ENCODE results near the gene CFDP1.

CFDP1 gene

GRCh38 chr16:75343941-75344340 is 89.4 kb downstream of the CFDP1 start:
- Histone ChIP-seq H3K27me3 (replicated peaks; ENCODE audit: control insufficient read depth, insufficient read depth, low read length, poor library complexity, severe bottlenecking) (no peaks in the 10 kb centered on the region), H3K27ac (ENCODE audit: insufficient read depth, low read length, poor library complexity, severe bottlenecking) (no peak overlapping the region), H3K4me3 (ENCODE audit: insufficient read depth, low read depth, low read length, poor library complexity, severe bottlenecking) (no peak overlapping the region), H3K9me3 (ENCODE audit: control insufficient read depth, low read length) (no peaks in the 10 kb centered on the region), H3K4me1 (ENCODE audit: control insufficient read depth, insufficient read depth, low read length, poor library complexity, severe bottlenecking) (no peaks in the 10 kb centered on the region), H3K36me3 (ENCODE audit: control insufficient read depth, insufficient read depth, low read length) (no peaks in the 10 kb centered on the region)
- DNase-seq = no peak

GRCh38 chr16:75343286-75343685 is 90.0 kb downstream of the CFDP1 start:
- Histone ChIP-seq H3K4me3 (ENCODE audit: insufficient read depth, low read depth, low read length, poor library complexity, severe bottlenecking) (no peak overlapping the region), H3K36me3 (ENCODE audit: control insufficient read depth, insufficient read depth, low read length) (no peaks in the 10 kb centered on the region), H3K27ac (ENCODE audit: insufficient read depth, low read length, poor library complexity, severe bottlenecking) (no peak overlapping the region), H3K4me1 (ENCODE audit: control insufficient read depth, insufficient read depth, low read length, poor library complexity, severe bottlenecking) (no peaks in the 10 kb centered on the region), H3K9me3 (ENCODE audit: control insufficient read depth, low read length) (no peaks in the 10 kb centered on the region), H3K27me3 (replicated peaks; ENCODE audit: control insufficient read depth, insufficient read depth, low read length, poor library complexity, severe bottlenecking) (no peaks in the 10 kb centered on the region)
- DNase-seq = no peak

GRCh38 chr16:75342308-75342811 is 90.9 kb downstream of the CFDP1 start:
- Histone ChIP-seq H3K9me3 (ENCODE audit: control insufficient read depth, low read length) (no peaks in the 10 kb centered on the region), H3K4me1 (ENCODE audit: control insufficient read depth, insufficient read depth, low read length, poor library complexity, severe bottlenecking) (no peaks in the 10 kb centered on the region), H3K36me3 (ENCODE audit: control insufficient read depth, insufficient read depth, low read length) (no peaks in the 10 kb centered on the region), H3K27ac (ENCODE audit: insufficient read depth, low read length, poor library complexity, severe bottlenecking) (no peak overlapping the region), H3K27me3 (replicated peaks; ENCODE audit: control insufficient read depth, insufficient read depth, low read length, poor library complexity, severe bottlenecking) (no peaks in the 10 kb centered on the region), H3K4me3 (ENCODE audit: insufficient read depth, low read depth, low read length, poor library complexity, severe bottlenecking) (no peak overlapping the region)
- DNase-seq = no peak

DNA sequence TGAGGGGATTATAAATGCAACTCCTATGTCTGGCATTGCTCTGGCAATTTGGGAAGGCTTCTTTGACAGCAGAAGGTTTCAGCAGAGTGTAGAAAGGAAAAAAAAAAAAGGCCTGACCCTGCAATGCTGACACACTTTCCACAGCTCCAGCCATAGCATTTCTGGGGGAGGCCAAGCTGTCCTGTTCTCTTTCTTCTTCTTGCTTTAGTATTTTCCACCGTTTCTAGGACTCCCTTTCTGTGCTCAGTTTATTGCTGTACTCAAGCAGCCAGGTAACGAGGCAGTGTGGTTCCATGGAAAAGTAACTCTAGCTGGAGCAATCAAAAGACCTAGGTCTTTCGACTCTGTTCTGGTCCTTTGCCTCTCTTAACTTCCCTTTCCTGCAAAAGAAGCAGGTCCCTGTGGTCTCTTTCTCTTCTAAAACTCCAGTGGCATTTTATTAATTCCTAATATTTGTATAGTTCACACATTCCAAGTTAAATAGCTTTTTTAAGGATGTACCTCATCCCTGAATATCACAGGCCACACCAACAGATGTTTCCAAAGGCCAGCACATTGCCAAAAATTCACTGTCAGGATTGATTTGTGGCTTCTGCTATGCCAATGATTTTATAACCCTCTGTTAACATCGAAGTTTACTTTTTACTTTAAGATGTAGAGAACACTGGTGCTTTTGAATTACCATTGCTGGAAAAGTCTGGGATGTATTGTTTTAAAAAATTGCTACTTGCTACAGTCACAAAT is 91.6 kb downstream of the CFDP1 start:
- no peaks in the 10 kb centered on the region for H3K27me3 ChIP-seq (replicated peaks; ENCODE audit: control insufficient read depth, insufficient read depth, low read length, poor library complexity, severe bottlenecking)
- H3K9me3 ChIP-seq (ENCODE audit: control insufficient read depth, low read length) = no peaks in the 10 kb centered on the region
- no peaks in the 10 kb centered on the region for H3K36me3 ChIP-seq (ENCODE audit: control insufficient read depth, insufficient read depth, low read length)
- H3K27ac ChIP-seq (ENCODE audit: insufficient read depth, low read length, poor library complexity, severe bottlenecking) = no peak overlapping the region
- no peak for DNase-seq
- H3K4me1 ChIP-seq (ENCODE audit: control insufficient read depth, insufficient read depth, low read length, poor library complexity, severe bottlenecking) = no peaks in the 10 kb centered on the region
- H3K4me3 ChIP-seq (ENCODE audit: insufficient read depth, low read depth, low read length, poor library complexity, severe bottlenecking) = no peak overlapping the region

DNA sequence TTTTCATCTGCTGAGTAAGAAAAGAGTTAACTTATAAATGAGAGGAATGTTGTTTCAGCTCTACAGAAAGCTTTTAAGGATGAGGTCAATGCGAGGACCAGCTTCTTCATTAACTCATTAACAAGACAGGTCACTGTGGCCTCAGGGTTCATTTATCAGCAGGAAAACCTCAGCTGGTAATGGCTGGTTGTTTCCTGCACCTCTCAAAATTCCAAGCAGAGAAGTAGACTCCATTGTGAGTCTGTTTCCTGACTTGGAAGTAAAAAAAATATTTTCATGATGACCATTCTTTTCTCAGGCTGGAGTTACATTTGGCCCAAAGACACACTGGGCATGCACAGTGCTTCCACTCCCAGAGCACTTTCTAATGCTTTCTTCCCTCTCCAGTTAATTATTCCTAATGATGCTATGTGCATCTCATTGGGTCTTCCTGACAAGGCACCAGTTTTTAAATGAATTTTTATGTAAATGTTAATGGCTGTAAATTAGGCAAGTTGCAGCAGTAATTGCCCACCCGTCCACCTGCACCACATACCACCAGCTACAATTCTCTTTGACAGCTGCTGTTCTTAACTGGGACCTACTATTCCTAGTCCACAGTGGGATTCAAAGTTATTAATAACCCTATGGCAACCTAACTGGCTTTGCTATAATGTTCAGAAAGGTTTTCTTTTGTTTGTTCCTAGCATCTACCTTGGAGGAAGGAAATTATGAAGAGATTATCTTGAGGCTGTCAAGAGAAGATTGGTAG is 92.4 kb downstream of the CFDP1 start:
- Histone ChIP-seq H3K27ac (ENCODE audit: insufficient read depth, low read length, poor library complexity, severe bottlenecking) (no peak overlapping the region), H3K27me3 (replicated peaks; ENCODE audit: control insufficient read depth, insufficient read depth, low read length, poor library complexity, severe bottlenecking) (no peaks in the 10 kb centered on the region), H3K9me3 (ENCODE audit: control insufficient read depth, low read length) (no peaks in the 10 kb centered on the region), H3K4me1 (ENCODE audit: control insufficient read depth, insufficient read depth, low read length, poor library complexity, severe bottlenecking) (no peaks in the 10 kb centered on the region), H3K36me3 (ENCODE audit: control insufficient read depth, insufficient read depth, low read length) (no peaks in the 10 kb centered on the region), H3K4me3 (ENCODE audit: insufficient read depth, low read depth, low read length, poor library complexity, severe bottlenecking) (no peak overlapping the region)
- DNase-seq = no peak

GRCh38 chr16:75337430-75337829 is 95.9 kb downstream of the CFDP1 start:
- no peak overlapping the region for H3K4me3 ChIP-seq (ENCODE audit: insufficient read depth, low read depth, low read length, poor library complexity, severe bottlenecking)
- H3K27ac ChIP-seq (ENCODE audit: insufficient read depth, low read length, poor library complexity, severe bottlenecking) = no peak overlapping the region
- no peaks in the 10 kb centered on the region for H3K27me3 ChIP-seq (replicated peaks; ENCODE audit: control insufficient read depth, insufficient read depth, low read length, poor library complexity, severe bottlenecking)
- no peaks in the 10 kb centered on the region for H3K9me3 ChIP-seq (ENCODE audit: control insufficient read depth, low read length)
- H3K4me1 ChIP-seq (ENCODE audit: control insufficient read depth, insufficient read depth, low read length, poor library complexity, severe bottlenecking) = peaks cover 9% of the 10 kb centered on the region
- no peak for DNase-seq
- H3K36me3 ChIP-seq (ENCODE audit: control insufficient read depth, insufficient read depth, low read length) = no peaks in the 10 kb centered on the region

- no peak for DNase-seq
- no peak overlapping the region for H3K4me3 ChIP-seq (ENCODE audit: insufficient read depth, low read depth, low read length, poor library complexity, severe bottlenecking)
- H3K9me3 ChIP-seq (ENCODE audit: control insufficient read depth, low read length) = no peaks in the 10 kb centered on the region
- H3K4me1 ChIP-seq (ENCODE audit: control insufficient read depth, insufficient read depth, low read length, poor library complexity, severe bottlenecking) = peaks cover 9% of the 10 kb centered on the region
- no peaks in the 10 kb centered on the region for H3K27me3 ChIP-seq (replicated peaks; ENCODE audit: control insufficient read depth, insufficient read depth, low read length, poor library complexity, severe bottlenecking)
- H3K27ac ChIP-seq (ENCODE audit: insufficient read depth, low read length, poor library complexity, severe bottlenecking) = no peak overlapping the region
- no peaks in the 10 kb centered on the region for H3K36me3 ChIP-seq (ENCODE audit: control insufficient read depth, insufficient read depth, low read length)
Measured at GRCh38 chr16:75336521-75336920, 96.8 kb downstream of the CFDP1 start.

- no peaks in the 10 kb centered on the region for H3K9me3 ChIP-seq (ENCODE audit: control insufficient read depth, low read length)
- no peak overlapping the region for H3K4me3 ChIP-seq (ENCODE audit: insufficient read depth, low read depth, low read length, poor library complexity, severe bottlenecking)
- no peaks in the 10 kb centered on the region for H3K27me3 ChIP-seq (replicated peaks; ENCODE audit: control insufficient read depth, insufficient read depth, low read length, poor library complexity, severe bottlenecking)
- H3K36me3 ChIP-seq (ENCODE audit: control insufficient read depth, insufficient read depth, low read length) = no peaks in the 10 kb centered on the region
- no peak overlapping the region for H3K27ac ChIP-seq (ENCODE audit: insufficient read depth, low read length, poor library complexity, severe bottlenecking)
- DNase-seq = no peak
- peaks cover 9% of the 10 kb centered on the region for H3K4me1 ChIP-seq (ENCODE audit: control insufficient read depth, insufficient read depth, low read length, poor library complexity, severe bottlenecking)
Measured at GRCh38 chr16:75333721-75334163, 99.6 kb downstream of the CFDP1 start.

GRCh38 chr16:75329943-75330342 is 103.4 kb downstream of the CFDP1 start:
- H3K27ac ChIP-seq (ENCODE audit: insufficient read depth, low read length, poor library complexity, severe bottlenecking) = no peak overlapping the region
- H3K4me1 ChIP-seq (ENCODE audit: control insufficient read depth, insufficient read depth, low read length, poor library complexity, severe bottlenecking) = peaks cover 9% of the 10 kb centered on the region
- no peaks in the 10 kb centered on the region for H3K36me3 ChIP-seq (ENCODE audit: control insufficient read depth, insufficient read depth, low read length)
- no peak for DNase-seq
- H3K27me3 ChIP-seq (replicated peaks; ENCODE audit: control insufficient read depth, insufficient read depth, low read length, poor library complexity, severe bottlenecking) = no peaks in the 10 kb centered on the region
- H3K9me3 ChIP-seq (ENCODE audit: control insufficient read depth, low read length) = no peaks in the 10 kb centered on the region
- no peak overlapping the region for H3K4me3 ChIP-seq (ENCODE audit: insufficient read depth, low read depth, low read length, poor library complexity, severe bottlenecking)

GRCh38 chr16:75326333-75326732 is 107.0 kb downstream of the CFDP1 start:
- no peak for DNase-seq
- H3K4me3 ChIP-seq (ENCODE audit: insufficient read depth, low read depth, low read length, poor library complexity, severe bottlenecking) = no peak overlapping the region
- no peaks in the 10 kb centered on the region for H3K27me3 ChIP-seq (replicated peaks; ENCODE audit: control insufficient read depth, insufficient read depth, low read length, poor library complexity, severe bottlenecking)
- H3K36me3 ChIP-seq (ENCODE audit: control insufficient read depth, insufficient read depth, low read length) = no peaks in the 10 kb centered on the region
- H3K4me1 ChIP-seq (ENCODE audit: control insufficient read depth, insufficient read depth, low read length, poor library complexity, severe bottlenecking) = no peaks in the 10 kb centered on the region
- no peak overlapping the region for H3K27ac ChIP-seq (ENCODE audit: insufficient read depth, low read length, poor library complexity, severe bottlenecking)
- H3K9me3 ChIP-seq (ENCODE audit: control insufficient read depth, low read length) = no peaks in the 10 kb centered on the region
